GM21786 (cell line): ENCODE results near the gene TNFAIP8L3.

ENCODE experiments used
- ATAC-seq: cut with Tn5 transposase; IDR thresholded peaks from one replicate; pipeline ENCODE4 v1.9.1; 2021; ENCODE audit not compliant: unreplicated experiment

TNFAIP8L3 gene

DNA sequence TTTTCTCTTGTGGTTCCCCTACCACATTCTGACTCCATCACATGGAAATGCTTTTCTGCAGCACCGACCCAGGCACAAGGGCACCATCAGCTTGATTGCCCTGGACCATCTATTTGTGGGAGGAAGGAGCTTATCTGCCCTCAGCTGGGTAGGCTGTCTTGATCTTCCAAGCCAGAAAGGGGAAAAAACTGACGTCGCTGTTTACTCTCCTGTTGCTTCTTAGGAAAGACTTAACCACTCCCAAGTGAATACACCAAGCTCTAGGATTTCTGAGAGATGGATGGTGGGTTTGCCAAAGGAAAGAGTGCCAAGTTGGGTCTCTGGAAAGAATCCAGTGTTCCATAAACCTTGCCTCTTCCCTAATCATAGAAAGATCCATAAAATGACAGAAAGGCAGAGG lies 4.0 kb downstream of the TNFAIP8L3 start:
- ATAC-seq: no peak

DNA sequence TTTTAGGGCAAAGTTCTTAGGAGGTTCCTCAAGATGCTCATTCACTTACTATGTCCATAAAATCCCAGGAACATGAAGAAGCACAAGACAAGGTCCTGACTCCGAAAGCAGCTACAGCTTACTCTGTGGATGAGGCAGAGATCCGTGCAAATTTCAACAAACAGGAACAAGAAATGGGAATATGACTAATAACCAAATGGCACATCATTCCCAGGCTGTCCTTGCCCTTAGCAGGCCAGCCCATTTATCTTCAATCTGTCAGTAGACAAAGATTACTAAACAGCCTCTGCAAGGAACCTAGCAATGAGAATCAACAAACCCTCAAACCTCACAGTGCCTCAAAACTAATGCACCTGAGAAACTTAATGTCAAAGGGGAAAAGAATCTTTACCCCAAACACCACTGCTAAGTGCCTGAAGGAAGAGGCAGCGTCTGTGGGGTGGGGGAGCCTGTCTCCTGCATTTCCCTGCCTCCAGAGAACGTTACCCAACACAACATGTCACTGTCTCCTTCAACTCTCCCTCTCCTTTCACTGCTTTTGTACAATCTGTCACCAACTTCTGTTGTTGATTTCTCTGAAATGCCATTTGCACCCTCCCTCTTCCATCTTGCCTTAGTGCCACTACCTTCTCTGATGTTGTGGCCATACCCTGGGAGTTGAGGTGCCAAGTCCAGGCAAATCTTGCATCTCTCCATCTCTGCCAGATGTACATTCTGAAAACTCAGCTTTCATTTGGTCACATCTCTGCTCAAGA lies 4.8 kb downstream of the TNFAIP8L3 start:
- no peak for ATAC-seq

GRCh38 chr15:51089041-51089440 lies 5.7 kb downstream of the TNFAIP8L3 start:
- ATAC-seq: no peak

- no peak for ATAC-seq
Observed at GRCh38 chr15:51088585-51088984, 6.1 kb downstream of the TNFAIP8L3 start.

DNA sequence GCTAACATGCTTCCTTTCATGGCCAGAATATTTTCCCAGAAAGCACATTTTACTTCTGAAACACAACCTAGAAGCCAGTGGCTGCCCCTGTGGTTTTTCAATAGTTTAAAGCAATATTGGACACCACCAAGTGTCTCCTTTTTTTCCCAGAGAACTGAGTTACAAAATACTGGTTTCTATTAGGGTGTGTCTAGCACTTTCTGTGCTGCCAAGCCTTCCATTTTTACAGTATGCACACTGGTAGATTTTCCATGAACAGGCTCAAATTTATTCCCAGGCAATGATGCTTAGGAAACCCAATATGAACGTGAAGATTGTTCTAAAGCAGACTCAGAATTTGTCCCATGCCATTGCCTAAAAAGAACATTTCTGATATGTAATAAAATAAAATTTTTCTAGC lies 7.2 kb downstream of the TNFAIP8L3 start:
- no peak for ATAC-seq

GRCh38 chr15:51086409-51086808 lies 8.3 kb downstream of the TNFAIP8L3 start:
- ATAC-seq: no peak

DNA sequence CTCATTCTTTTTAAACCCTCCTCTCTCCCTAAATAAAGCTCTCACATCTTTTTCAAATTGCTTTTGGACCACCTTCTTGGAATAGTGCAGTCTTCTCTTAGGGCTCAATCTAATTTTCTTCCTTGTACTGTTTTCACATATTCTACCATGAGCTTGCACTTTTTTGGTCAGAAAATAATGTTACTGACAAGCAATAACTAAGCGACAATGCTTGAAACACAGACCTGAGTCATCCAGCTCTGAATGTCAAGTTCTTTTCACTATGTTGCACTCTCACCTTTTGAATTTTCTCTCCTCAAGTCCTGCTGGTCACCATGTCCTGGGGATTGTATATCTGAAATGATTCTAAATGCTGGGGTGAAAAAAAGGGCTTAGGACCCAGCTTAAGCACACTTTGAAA lies 8.9 kb downstream of the TNFAIP8L3 start:
- no peak for ATAC-seq

DNA sequence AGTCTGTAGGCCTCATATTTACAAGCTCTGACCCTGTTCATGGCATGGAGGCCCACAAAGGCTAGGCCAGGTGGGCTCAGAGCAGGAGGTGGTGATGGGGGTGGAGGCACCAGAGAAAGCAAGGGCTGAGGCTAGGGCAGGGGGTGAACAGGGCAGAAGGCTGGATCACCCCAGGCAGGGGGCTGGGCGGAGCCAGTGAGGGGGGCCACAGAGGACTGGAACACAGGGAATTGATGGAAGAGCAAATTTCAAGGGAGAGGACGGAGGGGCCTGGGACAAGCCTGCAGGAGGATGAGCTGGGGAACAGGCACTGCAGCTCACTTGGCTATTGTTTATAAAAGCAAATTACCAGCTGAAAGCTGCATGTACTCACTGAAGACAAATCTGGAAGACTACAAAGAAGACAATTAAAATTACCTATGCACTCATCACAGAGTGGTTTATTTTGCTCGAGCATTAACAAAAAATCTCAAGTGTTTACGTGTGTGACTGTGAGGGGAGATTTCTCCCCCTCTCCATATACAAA lies 11.0 kb downstream of the TNFAIP8L3 start:
- no peak for ATAC-seq

GRCh38 chr15:51082246-51082645 lies 12.5 kb downstream of the TNFAIP8L3 start:
- ATAC-seq: no peak

DNA sequence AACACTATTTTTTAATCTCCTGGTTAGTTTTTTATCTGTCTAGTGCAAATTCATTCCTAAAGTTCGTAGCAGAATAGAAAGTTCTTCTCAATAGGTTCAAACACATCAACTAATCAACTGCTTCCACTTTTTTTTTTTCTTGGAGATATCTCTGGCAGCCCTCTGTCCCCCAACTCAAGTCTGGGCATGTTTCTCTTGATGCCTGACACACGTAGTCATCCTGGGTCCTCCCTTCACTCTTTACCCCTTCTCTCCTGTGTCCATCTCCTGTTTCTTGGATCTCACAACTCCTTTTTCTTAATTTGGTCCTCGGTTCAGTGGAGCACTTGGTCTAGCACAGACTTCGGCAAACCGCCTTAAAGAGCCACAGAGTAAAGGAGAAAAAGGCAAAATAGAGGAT lies 14.4 kb downstream of the TNFAIP8L3 start:
- ATAC-seq: no peak

DNA sequence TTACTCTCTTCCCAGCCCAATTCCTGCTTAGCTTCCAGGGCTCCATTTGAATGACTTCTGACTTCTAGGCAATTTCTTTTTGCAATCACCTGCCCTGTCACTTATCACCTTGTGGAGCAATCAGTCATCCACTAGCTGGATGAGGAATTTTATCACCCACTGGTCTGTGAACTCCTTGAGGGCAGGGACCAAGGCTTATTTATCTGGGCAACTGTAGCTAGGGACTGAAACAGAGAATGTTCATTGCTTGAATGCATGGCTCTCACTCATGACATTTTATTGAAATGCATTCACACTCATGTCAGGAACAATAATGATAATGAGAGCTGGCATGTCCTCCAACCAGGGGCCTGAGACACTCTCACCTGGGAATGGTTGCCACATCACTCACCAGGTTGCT lies 15.5 kb downstream of the TNFAIP8L3 start:
- no peak for ATAC-seq

DNA sequence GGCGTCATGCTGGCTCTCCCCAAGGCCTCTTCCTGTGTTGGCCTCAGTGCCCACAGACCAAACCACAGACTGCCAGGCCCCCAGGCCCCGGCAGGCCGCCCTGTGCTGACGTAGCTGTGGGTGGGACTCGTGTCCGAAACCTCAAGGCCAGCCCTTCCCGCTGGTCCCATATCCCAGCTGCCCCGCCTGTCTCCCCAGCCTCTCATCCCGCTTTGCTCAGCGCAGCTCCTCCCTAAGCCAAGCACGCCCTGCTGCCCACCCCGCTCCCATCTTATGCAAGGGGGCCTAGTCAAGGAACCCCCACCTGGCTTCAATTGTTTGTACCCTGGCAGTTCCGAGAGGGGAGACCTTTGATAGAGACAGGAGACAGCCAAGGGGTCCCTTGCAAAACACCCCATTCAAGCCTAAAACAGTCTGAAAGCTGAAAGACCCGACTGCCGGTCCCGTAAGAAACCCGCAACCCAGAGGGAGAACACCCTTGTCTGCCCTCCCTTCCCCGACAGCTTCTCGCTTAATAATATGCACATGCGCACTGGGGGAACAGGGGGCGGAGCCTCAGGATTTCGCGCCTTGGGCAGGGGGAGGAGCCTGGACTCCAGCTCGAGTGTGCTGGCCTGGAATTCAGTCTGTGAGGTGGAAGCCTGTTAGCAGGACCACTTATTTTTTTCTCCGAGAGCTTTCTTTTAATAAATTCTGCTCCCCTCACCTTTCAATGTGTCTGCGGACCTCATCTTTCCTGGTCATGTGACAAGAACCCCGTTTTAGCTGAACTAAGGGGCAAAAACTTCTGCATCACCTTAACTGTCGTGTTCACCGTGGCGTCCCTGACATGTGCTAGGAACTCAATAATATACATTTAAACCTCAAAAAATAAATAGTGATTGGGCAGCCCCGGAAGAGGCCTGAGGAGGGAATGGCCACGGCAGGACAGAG lies 17.2 kb downstream of the TNFAIP8L3 start:
- no peak for ATAC-seq

DNA sequence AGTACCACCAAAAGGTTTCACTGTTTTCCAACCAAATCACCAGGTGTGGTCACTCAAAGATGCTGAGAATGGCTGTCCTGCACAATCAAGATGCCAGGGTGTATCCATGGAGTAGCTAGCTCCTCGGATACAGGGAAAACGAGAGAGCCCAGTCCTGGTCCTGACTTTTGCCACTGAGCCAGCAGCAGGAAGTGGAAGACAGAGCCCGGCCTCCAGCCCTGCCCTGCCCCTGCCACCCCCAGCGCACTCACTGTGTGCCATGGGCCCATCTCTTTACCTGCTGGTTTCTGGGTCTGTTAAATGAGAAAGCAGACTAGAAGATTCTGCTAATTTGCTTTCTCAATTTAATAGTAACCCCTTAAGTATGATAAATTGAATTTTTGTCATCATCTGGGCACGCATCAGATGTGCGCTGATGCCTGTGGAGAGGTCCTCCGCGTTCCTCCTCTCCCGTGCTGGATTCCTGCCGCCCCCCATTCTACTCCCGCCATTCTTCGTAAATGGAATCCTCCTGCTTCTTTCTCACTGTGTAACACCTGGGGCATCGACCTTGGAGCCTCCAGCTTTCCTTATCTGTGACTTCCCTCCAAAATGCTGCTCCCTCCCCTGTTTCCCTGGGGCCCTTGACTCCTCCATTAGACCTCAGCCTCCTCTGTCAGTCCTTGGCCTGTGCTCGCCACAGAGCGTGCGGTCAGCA lies 18.0 kb downstream of the TNFAIP8L3 start:
- ATAC-seq: no peak

GRCh38 chr15:51075826-51076523 lies 18.7 kb downstream of the TNFAIP8L3 start:
- ATAC-seq: no peak

- ATAC-seq: no peak
Observed at GRCh38 chr15:51075364-51075763, 19.3 kb downstream of the TNFAIP8L3 start.

DNA sequence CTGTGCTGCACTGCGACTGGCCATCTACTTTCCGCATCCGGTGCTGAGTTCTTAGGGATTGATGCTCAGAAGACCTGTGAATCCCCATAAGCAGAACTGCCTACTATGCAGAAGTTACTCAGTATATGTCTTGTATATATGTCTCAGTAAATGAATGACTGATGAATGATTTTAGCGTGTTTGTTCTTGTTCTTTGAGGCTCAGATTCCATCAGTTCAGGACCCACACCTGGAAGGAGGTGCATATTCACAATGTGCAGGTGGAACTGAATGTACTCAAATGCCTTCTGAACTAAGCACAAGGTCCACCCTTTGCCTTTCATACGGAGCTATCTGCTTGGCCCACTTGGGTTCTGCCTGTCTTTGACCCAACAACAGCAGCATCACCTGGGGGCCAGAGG lies 19.8 kb downstream of the TNFAIP8L3 start:
- no peak for ATAC-seq

GRCh38 chr15:51071578-51071977 lies 23.1 kb downstream of the TNFAIP8L3 start:
- no peak for ATAC-seq

GRCh38 chr15:51069983-51070382 lies 24.7 kb downstream of the TNFAIP8L3 start:
- no peak for ATAC-seq

DNA sequence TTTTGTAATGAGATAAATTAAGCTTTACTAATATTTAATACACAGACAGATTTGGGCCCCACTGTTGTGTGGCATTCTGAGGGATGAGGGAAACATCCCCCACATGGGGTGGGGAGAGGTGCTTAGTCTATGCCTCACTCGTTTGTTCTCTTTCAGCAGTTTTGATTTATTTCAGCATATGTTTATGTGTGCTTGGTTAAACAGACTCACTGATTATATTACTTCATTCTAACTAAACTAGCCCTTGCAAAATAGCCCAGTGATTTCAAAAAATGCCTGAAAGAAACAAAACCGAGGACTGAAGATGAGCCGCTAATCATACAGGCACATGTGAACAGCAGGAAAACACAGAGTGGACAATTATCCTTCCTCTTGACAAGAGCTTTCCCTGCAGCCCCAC lies 27.2 kb downstream of the TNFAIP8L3 start:
- ATAC-seq: no peak

DNA sequence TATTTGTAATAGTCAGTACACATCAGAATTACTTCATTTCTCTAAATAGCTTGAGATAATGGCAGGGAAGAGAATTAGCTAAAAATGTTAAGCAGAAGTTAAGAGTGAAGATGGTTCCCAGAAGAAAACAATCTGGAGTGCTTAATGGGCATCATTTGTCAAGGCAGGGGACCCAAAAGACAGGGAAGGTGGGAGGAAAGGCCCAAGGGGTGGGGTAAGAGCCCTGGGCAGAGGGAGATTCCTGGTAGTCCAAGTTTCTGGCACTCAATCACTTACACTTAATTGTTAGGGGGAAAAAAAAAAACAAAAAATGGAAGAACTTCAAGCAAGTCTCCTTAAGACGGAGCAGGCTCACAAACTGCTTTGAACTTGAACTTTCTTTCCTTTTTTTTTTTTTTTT lies 28.9 kb downstream of the TNFAIP8L3 start:
- no peak for ATAC-seq

GRCh38 chr15:51065261-51065660 lies 29.4 kb downstream of the TNFAIP8L3 start:
- ATAC-seq: no peak
